HEK293 (cell line): Measurements from ENCODE around the gene C20orf96.

Source experiments
- CTCF ChIA-PET: fragments of 350-600 bp; formaldehyde crosslinking; extraction: SDS; loops from one replicate; lab custom pipeline; 2021; ENCODE audit warnings: antibody characterized with exemption; lab: Yijun Ruan, JAX
- POLR2A ChIA-PET: fragments of 300-600 bp; formaldehyde crosslinking; extraction: SDS; loops from one replicate; lab custom pipeline; 2020; ENCODE audit warnings: antibody characterized with exemption, inconsistent platforms; lab: Yijun Ruan, JAX
- H3K27ac ChIP-seq: fragments of 200-500 bp; sonication (Bioruptor generic); 2 replicates; pipeline ENCODE4 v1.5.1; 2014; ENCODE audit warnings: low read depth, low read length, control low read depth, inconsistent platforms; ENCODE audit errors: extremely low read depth
- H3K36me3 ChIP-seq, 2 experiments: fragments of 200-500 bp in 1 of 2; sonication (Bioruptor generic) in 1 of 2; 1 replicate in 1 of 2; 2 replicates in 1 of 2; pipeline ENCODE4 v1.5.1; 2014 to 2017; ENCODE audit warnings: inconsistent platforms in 2 of 2, low read length in 2 of 2; ENCODE audit not compliant: control insufficient read depth in 2 of 2, insufficient read depth in 1 of 2
- H3K4me1 ChIP-seq: fragments of 200-500 bp; sonication (Bioruptor generic); 2 replicates; pipeline ENCODE4 v1.5.1; 2014; ENCODE audit warnings: mild to moderate bottlenecking, low read length, inconsistent platforms; ENCODE audit not compliant: control insufficient read depth, insufficient read depth
- H3K4me3 ChIP-seq: 2 replicates; pipeline ENCODE4 v1.5.1; 2011; ENCODE audit warnings: low read depth, mild to moderate bottlenecking, control low read depth, low read length, moderate library complexity
- H3K9me3 ChIP-seq: fragments of 200-500 bp; sonication (Bioruptor generic); 2 replicates; pipeline ENCODE4 v1.5.1; 2014; ENCODE audit warnings: low read depth, low read length, inconsistent platforms; ENCODE audit not compliant: control insufficient read depth, insufficient read depth
- FEZF1 ChIP-seq: fragments of 450-650 bp; formaldehyde crosslinking; IDR thresholded peaks from 2 replicates; pipeline ENCODE4 v1.5.1; 2016; ENCODE audit warnings: missing biosample characterization, missing genetic modification characterization
- GLI4 ChIP-seq: fragments of 450-650 bp; formaldehyde crosslinking; IDR thresholded peaks from 2 replicates; pipeline ENCODE4 v1.5.1; 2016; ENCODE audit warnings: missing biosample characterization, missing genetic modification characterization
- KLF16 ChIP-seq: fragments of 450-650 bp; formaldehyde crosslinking; IDR thresholded peaks from 2 replicates; pipeline ENCODE4 v1.5.1; 2017; ENCODE audit warnings: missing biosample characterization, missing genetic modification characterization
- KLF8 ChIP-seq: fragments of 450-650 bp; formaldehyde crosslinking; IDR thresholded peaks from 2 replicates; pipeline ENCODE4 v1.5.1; 2016; ENCODE audit warnings: missing biosample characterization, missing genetic modification characterization
- SP2 ChIP-seq: fragments of 450-650 bp; formaldehyde crosslinking; IDR thresholded peaks from 2 replicates; pipeline ENCODE4 v1.5.1; 2016; ENCODE audit warnings: missing biosample characterization, missing genetic modification characterization
- SP3 ChIP-seq: fragments of 450-650 bp; formaldehyde crosslinking; IDR thresholded peaks from 2 replicates; pipeline ENCODE4 v1.5.1; 2016; ENCODE audit warnings: missing biosample characterization, missing genetic modification characterization
- ZFHX2 ChIP-seq: fragments of 450-650 bp; formaldehyde crosslinking; conservative IDR thresholded peaks from 2 replicates; pipeline ENCODE4 v1.5.1; 2016; ENCODE audit warnings: missing biosample characterization, missing genetic modification characterization
- ZNF140 ChIP-seq: fragments of 450-650 bp; formaldehyde crosslinking; IDR thresholded peaks from 2 replicates; pipeline ENCODE4 v1.5.1; 2016; ENCODE audit warnings: missing biosample characterization, missing genetic modification characterization
- ZNF174 ChIP-seq: fragments of 450-650 bp; formaldehyde crosslinking; IDR thresholded peaks from 2 replicates; pipeline ENCODE4 v1.5.0; 2017; ENCODE audit warnings: missing biosample characterization, mild to moderate bottlenecking, missing genetic modification characterization
- ZNF24 ChIP-seq: fragments of 450-650 bp; formaldehyde crosslinking; IDR thresholded peaks from 2 replicates; pipeline ENCODE4 v1.5.1; 2016; ENCODE audit warnings: missing biosample characterization, missing genetic modification characterization
- ZNF248 ChIP-seq: fragments of 450-650 bp; formaldehyde crosslinking; IDR thresholded peaks from 2 replicates; pipeline ENCODE4 v1.5.1; 2017; ENCODE audit warnings: missing biosample characterization, missing genetic modification characterization
- ZNF266 ChIP-seq: fragments of 450-650 bp; formaldehyde crosslinking; IDR thresholded peaks from 2 replicates; pipeline ENCODE4 v1.5.1; 2016; ENCODE audit warnings: missing biosample characterization, missing genetic modification characterization, low read depth
- ZNF302 ChIP-seq: fragments of 450-650 bp; formaldehyde crosslinking; IDR thresholded peaks from 2 replicates; pipeline ENCODE4 v1.5.1; 2016; ENCODE audit warnings: missing biosample characterization, missing genetic modification characterization, low read depth
- ZNF350 ChIP-seq: fragments of 450-650 bp; formaldehyde crosslinking; IDR thresholded peaks from 2 replicates; pipeline ENCODE4 v1.5.0; 2017; ENCODE audit warnings: missing biosample characterization, mild to moderate bottlenecking, missing genetic modification characterization
- ZNF561 ChIP-seq: fragments of 450-650 bp; IDR thresholded peaks from 2 replicates; pipeline ENCODE4 v1.5.1; 2018; ENCODE audit warnings: missing biosample characterization, missing genetic modification characterization, borderline replicate concordance
- ZNF585B ChIP-seq: fragments of 450-650 bp; formaldehyde crosslinking; IDR thresholded peaks from 2 replicates; pipeline ENCODE4 v1.5.1; 2016; ENCODE audit warnings: missing biosample characterization, missing genetic modification characterization
- TF ChIP-seq, protein P1 (sequence below): fragments of 450-650 bp; formaldehyde crosslinking; IDR thresholded peaks from 2 replicates; pipeline ENCODE4 v1.5.1; 2016; ENCODE audit warnings: missing biosample characterization, missing genetic modification characterization
- TF ChIP-seq, protein P2 (sequence below): fragments of 450-650 bp; formaldehyde crosslinking; conservative IDR thresholded peaks from 2 replicates; pipeline ENCODE4 v1.5.1; 2016; ENCODE audit warnings: low read depth, missing biosample characterization, missing genetic modification characterization
- TF ChIP-seq, protein P3 (sequence below): fragments of 450-650 bp; formaldehyde crosslinking; IDR thresholded peaks from 2 replicates; pipeline ENCODE4 v1.5.1; 2016; ENCODE audit warnings: missing biosample characterization, missing genetic modification characterization
- TF ChIP-seq, protein P4 (sequence below): fragments of 450-650 bp; formaldehyde crosslinking; IDR thresholded peaks from 2 replicates; pipeline ENCODE4 v1.5.1; 2016; ENCODE audit warnings: missing biosample characterization, missing genetic modification characterization

The C20orf96 gene

DNA sequence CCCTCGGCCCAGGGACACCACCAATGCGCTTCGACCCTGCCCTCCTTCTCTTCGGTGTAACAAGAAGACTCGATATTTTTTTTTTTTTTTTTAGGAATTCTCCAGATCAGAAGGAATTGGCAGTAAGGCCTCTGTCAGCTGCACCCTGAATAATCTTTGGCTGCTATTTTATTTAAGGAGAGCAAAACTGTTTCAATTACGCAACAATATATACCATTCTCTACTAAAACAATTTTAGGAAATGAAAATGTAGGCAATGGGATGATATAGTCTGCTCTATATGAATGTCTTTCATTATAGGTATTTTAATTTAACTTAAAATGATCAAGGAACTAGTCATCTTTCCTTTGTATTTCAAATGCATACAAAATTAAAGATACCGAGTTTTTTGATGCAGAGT lies 20.1 kb upstream of the C20orf96 start:
- H3K9me3 ChIP-seq, result no peaks in the 10 kb centered on the region
- no peak overlapping the region for H3K27ac ChIP-seq
- ChIA-PET POLR2A (no interaction called here), CTCF (no interaction called here)
- peaks cover 6% of the 10 kb centered on the region for H3K4me1 ChIP-seq
- H3K4me3 ChIP-seq, result no peak overlapping the region
- no peaks in the 10 kb centered on the region for H3K36me3 ChIP-seq
- TF ChIP-seq, protein P1, sequence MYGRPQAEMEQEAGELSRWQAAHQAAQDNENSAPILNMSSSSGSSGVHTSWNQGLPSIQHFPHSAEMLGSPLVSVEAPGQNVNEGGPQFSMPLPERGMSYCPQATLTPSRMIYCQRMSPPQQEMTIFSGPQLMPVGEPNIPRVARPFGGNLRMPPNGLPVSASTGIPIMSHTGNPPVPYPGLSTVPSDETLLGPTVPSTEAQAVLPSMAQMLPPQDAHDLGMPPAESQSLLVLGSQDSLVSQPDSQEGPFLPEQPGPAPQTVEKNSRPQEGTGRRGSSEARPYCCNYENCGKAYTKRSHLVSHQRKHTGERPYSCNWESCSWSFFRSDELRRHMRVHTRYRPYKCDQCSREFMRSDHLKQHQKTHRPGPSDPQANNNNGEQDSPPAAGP (tag by site-specific recombination), result no peak
- no peak for TF ChIP-seq ZNF24 (tag by site-specific recombination)
- TF ChIP-seq SP3, result no peak

DNA sequence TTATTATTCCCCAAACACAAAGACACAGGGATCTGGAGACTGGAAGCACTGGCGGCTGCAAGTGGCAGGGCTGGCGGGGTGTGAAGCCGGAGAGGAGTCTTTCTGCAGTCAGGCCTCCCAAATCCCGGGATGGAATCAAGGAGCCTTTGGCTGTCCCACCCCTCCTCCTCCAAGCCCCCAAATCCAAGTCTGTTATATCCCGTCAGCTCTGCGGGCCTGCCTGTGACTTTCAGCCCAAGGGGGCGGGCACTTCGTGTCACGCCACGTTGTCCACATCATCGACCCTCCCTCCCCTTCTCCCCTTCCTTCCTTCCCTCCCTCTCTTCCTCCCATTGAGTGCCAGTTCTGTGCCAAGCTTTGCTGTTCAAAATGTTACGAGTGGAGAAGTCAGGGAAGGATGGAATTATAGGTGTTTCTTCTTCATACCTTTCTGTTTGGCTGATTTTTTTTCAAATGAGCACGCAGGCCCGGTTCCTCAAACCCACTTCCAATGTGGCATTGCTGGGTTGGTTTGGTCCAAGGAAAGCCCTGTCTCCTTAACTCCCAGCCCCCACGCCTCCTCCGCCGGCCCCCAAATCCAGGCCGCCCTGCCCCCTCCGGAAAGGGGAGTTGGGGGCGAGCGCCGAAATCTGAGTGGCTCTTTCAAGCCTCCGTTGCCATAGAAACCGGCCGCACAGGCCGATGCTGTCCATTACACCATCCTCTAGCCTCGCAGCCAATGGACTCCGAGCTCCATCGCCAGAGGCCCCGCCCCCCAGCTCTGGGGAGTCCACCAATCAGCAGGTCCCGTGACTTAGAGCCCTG lies 19.5 kb upstream of the C20orf96 start:
- Histone ChIP-seq H3K36me3 (no peaks in the 10 kb centered on the region), H3K4me3 (no peak overlapping the region), H3K27ac (0 out of 2 replicates have a peak overlapping the region, but pooled peaks have one; percentile 16), H3K4me1 (peaks cover 6% of the 10 kb centered on the region), H3K9me3 (no peaks in the 10 kb centered on the region)
- TF ChIP-seq SP2 (peak; percentile 32), KLF16 (tag by site-specific recombination) (no peak), FEZF1 (tag by site-specific recombination) (peak; percentile 68), ZNF561 (tag by site-specific recombination) (peak; percentile 95)
- POLR2A ChIA-PET, result no interaction called here
- CTCF ChIA-PET, result no interaction called here

DNA sequence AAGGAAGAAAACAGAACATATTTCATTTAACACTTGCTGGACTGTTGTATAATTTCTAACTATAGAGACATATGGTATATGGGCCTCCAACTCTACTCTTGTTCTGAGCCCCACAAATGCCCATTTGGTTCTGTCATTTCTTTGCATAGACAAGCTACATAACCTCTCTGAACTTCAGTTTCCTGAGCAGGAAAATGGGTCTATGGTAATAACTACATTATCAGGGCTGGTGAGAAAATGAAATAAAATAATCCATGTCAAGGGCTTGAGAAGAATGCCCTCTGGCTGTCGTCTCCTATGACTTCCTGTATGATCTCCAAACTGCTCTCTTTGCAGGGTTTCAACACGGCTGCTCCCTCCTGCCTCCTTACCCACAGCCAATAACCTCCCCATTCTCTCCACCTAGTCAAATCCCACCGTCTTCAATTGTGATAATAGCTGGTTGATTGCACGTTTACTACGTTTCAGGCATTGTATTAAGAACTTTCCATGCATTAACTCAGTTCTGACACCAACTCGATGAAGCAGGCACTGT lies 18.8 kb upstream of the C20orf96 start:
- POLR2A ChIA-PET, result no interaction called here
- CTCF ChIA-PET, result no interaction called here
- Histone ChIP-seq H3K27ac (0 out of 2 replicates have a peak overlapping the region, but pooled peaks have one; percentile 16), H3K4me3 (no peak overlapping the region), H3K9me3 (no peaks in the 10 kb centered on the region), H3K4me1 (peaks cover 6% of the 10 kb centered on the region), H3K36me3 (no peaks in the 10 kb centered on the region)
- TF ChIP-seq ZNF174 (tag by site-specific recombination) (no peak), ZNF24 (tag by site-specific recombination) (no peak), ZNF248 (tag by site-specific recombination) (no peak), ZNF350 (tag by site-specific recombination) (no peak), ZNF266 (tag by site-specific recombination) (no peak), ZFHX2 (tag by site-specific recombination) (no peak), ZNF302 (tag by site-specific recombination) (no peak), KLF8 (tag by site-specific recombination) (no peak), GLI4 (tag by site-specific recombination) (no peak), ZNF140 (tag by site-specific recombination) (no peak), ZNF585B (no peak)
- TF ChIP-seq, protein P2, sequence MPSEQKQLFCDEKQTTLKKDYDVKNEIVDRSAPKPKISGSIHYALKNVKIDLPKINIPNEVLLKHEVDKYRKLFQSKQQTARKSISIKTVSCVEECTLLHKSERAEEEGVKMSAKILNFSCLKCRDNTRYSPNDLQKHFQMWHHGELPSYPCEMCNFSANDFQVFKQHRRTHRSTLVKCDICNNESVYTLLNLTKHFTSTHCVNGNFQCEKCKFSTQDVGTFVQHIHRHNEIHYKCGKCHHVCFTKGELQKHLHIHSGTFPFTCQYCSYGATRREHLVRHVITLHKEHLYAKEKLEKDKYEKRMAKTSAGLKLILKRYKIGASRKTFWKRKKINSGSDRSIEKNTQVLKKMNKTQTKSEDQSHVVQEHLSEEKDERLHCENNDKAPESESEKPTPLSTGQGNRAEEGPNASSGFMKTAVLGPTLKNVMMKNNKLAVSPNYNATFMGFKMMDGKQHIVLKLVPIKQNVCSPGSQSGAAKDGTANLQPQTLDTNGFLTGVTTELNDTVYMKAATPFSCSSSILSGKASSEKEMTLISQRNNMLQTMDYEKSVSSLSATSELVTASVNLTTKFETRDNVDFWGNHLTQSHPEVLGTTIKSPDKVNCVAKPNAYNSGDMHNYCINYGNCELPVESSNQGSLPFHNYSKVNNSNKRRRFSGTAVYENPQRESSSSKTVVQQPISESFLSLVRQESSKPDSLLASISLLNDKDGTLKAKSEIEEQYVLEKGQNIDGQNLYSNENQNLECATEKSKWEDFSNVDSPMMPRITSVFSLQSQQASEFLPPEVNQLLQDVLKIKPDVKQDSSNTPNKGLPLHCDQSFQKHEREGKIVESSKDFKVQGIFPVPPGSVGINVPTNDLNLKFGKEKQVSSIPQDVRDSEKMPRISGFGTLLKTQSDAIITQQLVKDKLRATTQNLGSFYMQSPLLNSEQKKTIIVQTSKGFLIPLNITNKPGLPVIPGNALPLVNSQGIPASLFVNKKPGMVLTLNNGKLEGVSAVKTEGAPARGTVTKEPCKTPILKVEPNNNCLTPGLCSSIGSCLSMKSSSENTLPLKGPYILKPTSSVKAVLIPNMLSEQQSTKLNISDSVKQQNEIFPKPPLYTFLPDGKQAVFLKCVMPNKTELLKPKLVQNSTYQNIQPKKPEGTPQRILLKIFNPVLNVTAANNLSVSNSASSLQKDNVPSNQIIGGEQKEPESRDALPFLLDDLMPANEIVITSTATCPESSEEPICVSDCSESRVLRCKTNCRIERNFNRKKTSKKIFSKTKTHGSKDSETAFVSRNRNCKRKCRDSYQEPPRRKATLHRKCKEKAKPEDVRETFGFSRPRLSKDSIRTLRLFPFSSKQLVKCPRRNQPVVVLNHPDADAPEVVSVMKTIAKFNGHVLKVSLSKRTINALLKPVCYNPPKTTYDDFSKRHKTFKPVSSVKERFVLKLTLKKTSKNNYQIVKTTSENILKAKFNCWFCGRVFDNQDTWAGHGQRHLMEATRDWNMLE, result no peak
- TF ChIP-seq, protein P3, sequence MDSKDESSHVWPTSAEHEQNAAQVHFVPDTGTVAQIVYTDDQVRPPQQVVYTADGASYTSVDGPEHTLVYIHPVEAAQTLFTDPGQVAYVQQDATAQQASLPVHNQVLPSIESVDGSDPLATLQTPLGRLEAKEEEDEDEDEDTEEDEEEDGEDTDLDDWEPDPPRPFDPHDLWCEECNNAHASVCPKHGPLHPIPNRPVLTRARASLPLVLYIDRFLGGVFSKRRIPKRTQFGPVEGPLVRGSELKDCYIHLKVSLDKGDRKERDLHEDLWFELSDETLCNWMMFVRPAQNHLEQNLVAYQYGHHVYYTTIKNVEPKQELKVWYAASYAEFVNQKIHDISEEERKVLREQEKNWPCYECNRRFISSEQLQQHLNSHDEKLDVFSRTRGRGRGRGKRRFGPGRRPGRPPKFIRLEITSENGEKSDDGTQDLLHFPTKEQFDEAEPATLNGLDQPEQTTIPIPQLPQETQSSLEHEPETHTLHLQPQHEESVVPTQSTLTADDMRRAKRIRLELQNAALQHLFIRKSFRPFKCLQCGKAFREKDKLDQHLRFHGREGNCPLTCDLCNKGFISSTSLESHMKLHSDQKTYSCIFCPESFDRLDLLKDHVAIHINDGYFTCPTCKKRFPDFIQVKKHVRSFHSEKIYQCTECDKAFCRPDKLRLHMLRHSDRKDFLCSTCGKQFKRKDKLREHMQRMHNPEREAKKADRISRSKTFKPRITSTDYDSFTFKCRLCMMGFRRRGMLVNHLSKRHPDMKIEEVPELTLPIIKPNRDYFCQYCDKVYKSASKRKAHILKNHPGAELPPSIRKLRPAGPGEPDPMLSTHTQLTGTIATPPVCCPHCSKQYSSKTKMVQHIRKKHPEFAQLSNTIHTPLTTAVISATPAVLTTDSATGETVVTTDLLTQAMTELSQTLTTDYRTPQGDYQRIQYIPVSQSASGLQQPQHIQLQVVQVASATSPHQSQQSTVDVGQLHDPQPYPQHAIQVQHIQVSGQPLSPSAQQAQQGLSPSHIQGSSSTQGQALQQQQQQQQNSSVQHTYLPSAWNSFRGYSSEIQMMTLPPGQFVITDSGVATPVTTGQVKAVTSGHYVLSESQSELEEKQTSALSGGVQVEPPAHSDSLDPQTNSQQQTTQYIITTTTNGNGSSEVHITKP (tag by site-specific recombination), result no peak
- TF ChIP-seq, protein P4, sequence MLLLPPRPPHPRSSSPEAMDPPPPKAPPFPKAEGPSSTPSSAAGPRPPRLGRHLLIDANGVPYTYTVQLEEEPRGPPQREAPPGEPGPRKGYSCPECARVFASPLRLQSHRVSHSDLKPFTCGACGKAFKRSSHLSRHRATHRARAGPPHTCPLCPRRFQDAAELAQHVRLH, result no peak
